Sigmoid colon (tissue), 7 donors: ENCODE measurements around the gene KMT2C. TPM values are rescaled to one million over a fixed set of nuclear protein-coding genes. Genes with fewer than 3 reads are reported as not detected.
"Not testable (repeated sequence)": the region's sequence is repeated elsewhere in the genome, so short reads cannot be mapped to it uniquely, and the experiment has no call there.

Experiments used
- DNase-seq: peaks from one replicate; pipeline ENCODE4 v3.0.0-alpha.2; 2019
- H3K27ac ChIP-seq, 4 donors: fragments of 200-600 bp; sonication (generic); one replicate each; pipeline ENCODE4 v1.5.1; 2016 to 2019; ENCODE audit warnings: mild to moderate bottlenecking in 1 of 4
- H3K27me3 ChIP-seq, 3 donors: fragments of 200-600 bp; sonication (generic); one replicate each; pipeline ENCODE4 v1.5.1; 2019; ENCODE audit warnings: mild to moderate bottlenecking in 1 of 3
- H3K36me3 ChIP-seq, 4 donors: fragments of 200-600 bp; sonication (generic); one replicate each; pipeline ENCODE4 v1.5.1; 2016 to 2019
- H3K4me1 ChIP-seq, 4 donors: fragments of 200-600 bp; sonication (generic); one replicate each; pipeline ENCODE4 v1.5.1; 2017 to 2019
- H3K4me3 ChIP-seq, 4 donors: fragments of 200-600 bp; sonication (generic); one replicate each; pipeline ENCODE4 v1.5.1; 2017 to 2019; ENCODE audit warnings: mild to moderate bottlenecking in 2 of 4, moderate library complexity in 1 of 4
- H3K9me3 ChIP-seq, 4 donors: fragments of 200-600 bp in 3 of 4; sonication (generic) in 3 of 4; one replicate each; pipeline versions ENCODE4 v1.5.1 to v1.6.1; 2013 to 2019
- EP300 ChIP-seq, 4 donors: sonication (generic); formaldehyde crosslinking; IDR thresholded peaks; one replicate each; pipeline ENCODE4 v1.6.1; 2017; ENCODE audit warnings: antibody characterized with exemption in 4 of 4
- POLR2A ChIP-seq, 2 donors: fragments of 450-650 bp; IDR thresholded peaks; one replicate each; pipeline ENCODE4 v1.6.1; 2016; ENCODE audit warnings: antibody characterized with exemption in 2 of 2, mild to moderate bottlenecking in 2 of 2, moderate library complexity in 2 of 2
- POLR2AphosphoS5 ChIP-seq, 4 donors: sonication (generic); formaldehyde crosslinking; IDR thresholded peaks; one replicate each; pipeline ENCODE4 v1.6.1; 2017; ENCODE audit warnings: antibody characterized with exemption in 4 of 4
- WGBS, 2 donors: extraction: QIAGEN DNeasy Blood & Tissue Kit; methylation state at CpG; one replicate each; pipeline ENCODE4 v1.1.7; 2013; 5-methylcytosine and 5-hydroxymethylcytosine counted together
- intact Hi-C: fragments of 100-400 bp; cut with DNase I; formaldehyde crosslinking; loops from one replicate; pipeline ENCODE4 v1.15.1; 2023
- polyA plus RNA-seq, 3 donors: library from polyadenylated mRNA; stranded (reverse); fragments of 200-250 nt; gene quantifications; one replicate each; pipeline ENCODE4 v1.2.3, GENCODE V29; 2013
- total RNA-seq, 4 donors: library from RNA; depleted of rRNA; stranded (reverse); fragments of >200 nt; gene quantifications; one replicate each; pipeline ENCODE4 v1.1.0, GENCODE V29; 2016
- TF ChIP-seq, protein P1 (sequence below), 4 experiments: fragments of 450-650 bp in 3 of 4; fragments of 200-600 bp in 1 of 4; IDR thresholded peaks; one replicate each; pipeline ENCODE4 v1.5.1; 2016 to 2019; ENCODE audit warnings: antibody characterized with exemption in 4 of 4, mild to moderate bottlenecking in 3 of 4, moderate library complexity in 2 of 4
- donor health status: healthy with polysubstance abuse.
- donor health status: Bipolar disorder and iron deficiency.
- donor health status: healthy.

KMT2C gene
- total and polyA plus RNA-seq, 7 donors: 7.4 to 75.6 (median 46.4) TPM

DNA sequence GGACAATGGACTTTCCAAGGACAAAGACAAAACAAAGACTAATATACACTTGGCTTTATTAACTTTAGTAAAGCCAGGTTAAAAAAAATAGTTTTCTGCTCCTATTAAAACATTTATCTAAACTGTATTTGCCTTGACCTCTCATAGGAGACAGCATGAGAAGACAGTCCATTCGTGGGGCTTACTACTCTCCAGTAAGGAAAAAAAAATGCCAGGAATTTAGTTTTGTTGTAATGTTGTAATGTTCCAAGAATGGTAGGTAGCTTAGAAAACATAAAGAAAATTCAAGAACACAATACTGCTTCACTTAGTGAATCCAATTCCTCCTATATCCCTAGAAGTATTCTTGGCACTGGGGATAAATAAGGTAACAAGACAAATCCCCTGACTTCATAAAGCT lies 81.7 kb downstream of the KMT2C start:
- H3K36me3 ChIP-seq: peaks cover 0 to 21% (median under 1%) of the 10 kb centered on the region in 4 donors
- 83 to 86% methylated on average over 1 of the region's 1 CpG for WGBS, 2 donors
- intact Hi-C loops: no loop called here
- H3K4me3 ChIP-seq: no peak overlapping the region
- no peaks in the 10 kb centered on the region for H3K9me3 ChIP-seq
- no peak for DNase-seq
- peaks cover 0 to 19% (median 6%) of the 10 kb centered on the region in 4 donors for H3K4me1 ChIP-seq
- H3K27ac ChIP-seq: no peak overlapping the region
- TF ChIP-seq, protein P1, sequence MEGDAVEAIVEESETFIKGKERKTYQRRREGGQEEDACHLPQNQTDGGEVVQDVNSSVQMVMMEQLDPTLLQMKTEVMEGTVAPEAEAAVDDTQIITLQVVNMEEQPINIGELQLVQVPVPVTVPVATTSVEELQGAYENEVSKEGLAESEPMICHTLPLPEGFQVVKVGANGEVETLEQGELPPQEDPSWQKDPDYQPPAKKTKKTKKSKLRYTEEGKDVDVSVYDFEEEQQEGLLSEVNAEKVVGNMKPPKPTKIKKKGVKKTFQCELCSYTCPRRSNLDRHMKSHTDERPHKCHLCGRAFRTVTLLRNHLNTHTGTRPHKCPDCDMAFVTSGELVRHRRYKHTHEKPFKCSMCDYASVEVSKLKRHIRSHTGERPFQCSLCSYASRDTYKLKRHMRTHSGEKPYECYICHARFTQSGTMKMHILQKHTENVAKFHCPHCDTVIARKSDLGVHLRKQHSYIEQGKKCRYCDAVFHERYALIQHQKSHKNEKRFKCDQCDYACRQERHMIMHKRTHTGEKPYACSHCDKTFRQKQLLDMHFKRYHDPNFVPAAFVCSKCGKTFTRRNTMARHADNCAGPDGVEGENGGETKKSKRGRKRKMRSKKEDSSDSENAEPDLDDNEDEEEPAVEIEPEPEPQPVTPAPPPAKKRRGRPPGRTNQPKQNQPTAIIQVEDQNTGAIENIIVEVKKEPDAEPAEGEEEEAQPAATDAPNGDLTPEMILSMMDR (IDR thresholded peaks at IDR 0.05): no peak
- TF ChIP-seq EP300 (IDR thresholded peaks at IDR 0.05) (no peak), POLR2AphosphoS5 (IDR thresholded peaks at IDR 0.05) (no peak), POLR2A (IDR thresholded peaks at IDR 0.05) (no peak)
- H3K27me3 ChIP-seq: no peaks in the 10 kb centered on the region

DNA sequence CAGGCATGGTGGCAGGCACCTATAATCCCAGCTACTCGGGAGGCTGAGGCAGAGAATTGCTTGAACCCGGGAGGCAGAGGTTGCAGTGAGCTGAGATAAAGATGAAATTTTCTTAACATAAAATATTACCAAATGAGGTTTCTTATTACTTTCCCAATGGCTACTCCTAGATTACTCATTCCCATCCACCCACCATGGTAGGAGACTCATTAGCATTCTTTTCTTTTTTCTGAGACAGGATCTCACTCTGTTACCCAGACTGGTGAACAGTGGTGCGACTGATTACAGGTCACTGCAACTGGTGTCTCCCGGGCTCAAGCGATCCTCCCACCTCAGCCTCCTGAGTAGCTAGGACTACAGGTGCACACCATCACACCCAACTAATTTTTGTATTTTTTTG lies 82.5 kb downstream of the KMT2C start:
- H3K27me3 ChIP-seq, DNase-seq, H3K4me3 ChIP-seq, H3K27ac ChIP-seq, intact Hi-C loops, H3K9me3 ChIP-seq: not testable (repeated sequence)
- Histone ChIP-seq H3K36me3 (peaks cover 0 to 28% (median 2%) of the 10 kb centered on the region in 4 donors), H3K4me1 (peaks cover 0 to 19% (median 6%) of the 10 kb centered on the region in 4 donors)
- WGBS, 2 donors: 95 to 98% methylated on average over 5 of the region's 5 CpGs

DNA sequence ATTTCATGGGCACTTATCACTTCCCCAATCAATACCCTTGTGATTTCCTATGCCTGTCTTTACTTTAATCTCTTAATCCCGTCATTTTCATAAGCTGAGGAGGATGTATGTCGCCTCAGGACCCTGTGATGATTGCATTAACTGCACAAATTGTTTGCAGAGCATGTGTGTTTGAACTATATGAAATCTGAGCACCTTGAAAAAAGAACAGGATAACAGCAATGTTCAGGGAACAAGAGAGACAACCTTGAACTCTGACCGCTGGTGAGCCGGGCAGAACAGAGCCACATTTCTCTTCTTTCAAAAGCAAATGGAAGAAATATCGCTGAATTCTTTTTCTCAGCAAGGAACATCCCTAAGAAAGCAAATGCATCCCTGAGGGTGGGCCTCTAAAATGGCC lies 84.1 kb downstream of the KMT2C start:
- H3K4me3 ChIP-seq, H3K27ac ChIP-seq, H3K27me3 ChIP-seq, DNase-seq, H3K9me3 ChIP-seq, intact Hi-C loops: not testable (repeated sequence)
- WGBS, 2 donors: 98 to 99% methylated on average over 5 of the region's 5 CpGs
- Histone ChIP-seq H3K4me1 (peaks cover 0 to 19% (median 6%) of the 10 kb centered on the region in 4 donors), H3K36me3 (peaks cover 0 to 24% (median 6%) of the 10 kb centered on the region in 4 donors)

DNA sequence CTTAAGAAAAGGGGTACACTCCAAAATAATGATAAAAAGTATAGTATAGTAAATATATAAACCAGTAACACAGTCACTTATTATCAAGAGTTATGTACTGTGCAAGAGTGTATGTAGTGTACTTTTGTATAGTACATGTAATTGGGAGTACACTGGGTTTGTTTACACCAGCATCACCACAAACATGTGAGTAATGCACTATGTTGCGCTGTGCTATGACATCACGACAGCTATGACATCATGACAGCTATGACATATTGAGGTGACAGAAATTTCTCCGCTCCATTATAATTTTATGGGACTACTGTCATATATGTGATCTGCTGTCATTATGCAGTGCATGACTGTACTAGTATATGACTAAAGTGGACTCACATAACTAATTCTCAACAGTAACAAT lies 84.6 kb downstream of the KMT2C start:
- DNase-seq: no peak
- TF ChIP-seq, protein P1 (IDR thresholded peaks at IDR 0.05): no peak
- TF ChIP-seq EP300 (IDR thresholded peaks at IDR 0.05) (no peak), POLR2A (IDR thresholded peaks at IDR 0.05) (no peak)
- H3K4me1 ChIP-seq: peaks cover 0 to 19% (median 6%) of the 10 kb centered on the region in 4 donors
- no peak overlapping the region for H3K4me3 ChIP-seq
- WGBS, 2 donors: 97 to 100% methylated on average over 3 of the region's 3 CpGs
- H3K36me3 ChIP-seq: peaks cover 0 to 24% (median 6%) of the 10 kb centered on the region in 4 donors
- H3K27ac ChIP-seq: no peak overlapping the region
- no peaks in the 10 kb centered on the region for H3K27me3 ChIP-seq
- H3K9me3 ChIP-seq: peaks cover 0 to 7% (median 0%) of the 10 kb centered on the region in 4 donors
- intact Hi-C loops: no loop called here

DNA sequence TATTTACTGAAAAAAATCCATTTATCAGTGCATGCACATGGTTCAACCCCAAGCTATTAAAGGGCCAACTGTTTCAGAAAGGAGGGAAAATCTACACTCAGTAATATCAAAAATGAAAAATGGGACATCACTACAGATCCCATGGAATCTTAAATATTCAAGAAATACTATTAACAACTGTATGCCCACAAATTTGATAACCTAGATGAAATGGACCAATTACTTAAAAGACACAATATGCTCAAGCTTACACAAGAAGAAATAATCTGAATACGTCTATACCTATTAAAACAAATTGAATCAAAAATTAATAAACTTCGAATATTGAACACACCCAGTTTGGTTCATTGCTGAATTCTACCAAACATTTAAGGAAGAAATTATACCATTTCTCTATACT lies 87.9 kb downstream of the KMT2C start:
- no peak for DNase-seq
- H3K36me3 ChIP-seq: peaks cover 0 to 24% (median 6%) of the 10 kb centered on the region in 4 donors
- no peaks in the 10 kb centered on the region for H3K27me3 ChIP-seq
- TF ChIP-seq, protein P1 (IDR thresholded peaks at IDR 0.05): no peak
- TF ChIP-seq POLR2A (IDR thresholded peaks at IDR 0.05): no peak
- TF ChIP-seq EP300 (IDR thresholded peaks at IDR 0.05): no peak
- no peak for TF ChIP-seq POLR2AphosphoS5 (IDR thresholded peaks at IDR 0.05)
- peaks cover 0 to 9% (median 0%) of the 10 kb centered on the region in 4 donors for H3K4me1 ChIP-seq
- intact Hi-C loops: no loop called here
- 96 to 99% methylated on average over 2 of the region's 2 CpGs for WGBS, 2 donors
- H3K9me3 ChIP-seq: peaks cover 0 to 7% (median 0%) of the 10 kb centered on the region in 4 donors
- no peak overlapping the region for H3K27ac ChIP-seq
- H3K4me3 ChIP-seq: no peak overlapping the region

DNA sequence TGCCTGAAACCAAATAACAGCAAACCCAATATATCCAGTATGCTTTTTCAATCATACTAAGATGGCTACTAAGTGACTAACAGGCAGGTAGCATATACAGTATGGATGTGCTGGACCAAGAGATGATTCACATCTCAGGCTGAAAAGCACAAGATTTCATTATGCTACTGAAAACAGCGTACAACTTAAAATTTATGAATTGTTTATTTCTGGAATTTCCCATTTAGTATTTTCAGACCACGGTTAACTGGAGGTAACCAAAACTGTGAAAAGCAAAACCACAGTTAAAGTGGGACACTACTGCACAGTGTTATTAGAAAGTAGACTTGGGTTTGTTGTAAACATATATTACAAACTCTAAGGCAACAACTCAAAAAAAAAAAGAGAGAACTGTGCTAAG lies 91.5 kb downstream of the KMT2C start:
- Histone ChIP-seq H3K27me3 (no peaks in the 10 kb centered on the region), H3K4me1 (peaks cover 0 to 38% (median 12%) of the 10 kb centered on the region in 4 donors), H3K9me3 (peaks cover 0 to 7% (median 0%) of the 10 kb centered on the region in 4 donors), H3K27ac (no peak overlapping the region), H3K4me3 (no peak overlapping the region), H3K36me3 (peaks cover 0 to 12% (median 6%) of the 10 kb centered on the region in 4 donors)
- TF ChIP-seq POLR2A (IDR thresholded peaks at IDR 0.05): no peak
- no peak for TF ChIP-seq POLR2AphosphoS5 (IDR thresholded peaks at IDR 0.05)
- TF ChIP-seq, protein P1 (IDR thresholded peaks at IDR 0.05): no peak
- no peak for TF ChIP-seq EP300 (IDR thresholded peaks at IDR 0.05)
- DNase-seq: no peak
- 64 to 79% methylated on average over 2 of the region's 2 CpGs for WGBS, 2 donors
- intact Hi-C loops: no loop called here
